GM19328 (cell line): ENCODE measurements around the gene TNS1.
A peak's percentile ranks its signal among the peaks of the same experiment; 100 is the strongest.

Experiments used
- ATAC-seq: cut with Tn5 transposase; IDR thresholded peaks from one replicate; pipeline ENCODE4 v1.9.1; 2021; ENCODE audit warnings: mild to moderate bottlenecking, moderate library complexity; ENCODE audit not compliant: unreplicated experiment

Gene TNS1

GRCh38 chr2:218017211-218018053, 14.6 kb upstream of the TNS1 start:
- no peak for ATAC-seq

GRCh38 chr2:218016810-218017209, 14.0 kb upstream of the TNS1 start:
- ATAC-seq, result no peak

- ATAC-seq, result no peak
Observed at GRCh38 chr2:218015586-218016521, 13.1 kb upstream of the TNS1 start.

- ATAC-seq, result no peak
Observed at GRCh38 chr2:218014706-218015585, 12.2 kb upstream of the TNS1 start.

- no peak for ATAC-seq
Observed at GRCh38 chr2:218013289-218013688, 10.5 kb upstream of the TNS1 start.

- no peak for ATAC-seq
Observed at GRCh38 chr2:218012284-218012683, 9.5 kb upstream of the TNS1 start.

- ATAC-seq, result no peak
Observed at GRCh38 chr2:218011653-218012040, 8.9 kb upstream of the TNS1 start.

GRCh38 chr2:218010984-218011652, 8.3 kb upstream of the TNS1 start:
- ATAC-seq, result no peak

- ATAC-seq, result peak; percentile 54
Observed at GRCh38 chr2:218010140-218010983, 7.6 kb upstream of the TNS1 start.

- no peak for ATAC-seq
Observed at GRCh38 chr2:218009765-218010139, 7.0 kb upstream of the TNS1 start.

GRCh38 chr2:218009231-218009630, 6.4 kb upstream of the TNS1 start:
- no peak for ATAC-seq

GRCh38 chr2:218008060-218009040, 5.6 kb upstream of the TNS1 start:
- ATAC-seq, result no peak

GRCh38 chr2:218006741-218007140, 3.9 kb upstream of the TNS1 start:
- ATAC-seq, result no peak

GRCh38 chr2:218005486-218005885, 2.7 kb upstream of the TNS1 start:
- ATAC-seq, result no peak

- ATAC-seq, result no peak
Observed at GRCh38 chr2:218005028-218005427, 2.2 kb upstream of the TNS1 start.

- ATAC-seq, result no peak
Observed at GRCh38 chr2:218003981-218004419, 1.2 kb upstream of the TNS1 start.

GRCh38 chr2:218003281-218003944, 618 bp upstream of the TNS1 start:
- ATAC-seq, result no peak
